HEK293T (cell line): ENCODE data around the gene FSD1.
A peak's percentile ranks its signal among the peaks of the same experiment; 100 is the strongest.
"Not testable (repeated sequence)": the region's sequence is repeated elsewhere in the genome, so short reads cannot be mapped to it uniquely, and the experiment has no call there.

Source experiments
- CTCF ChIA-PET: fragments of 350-600 bp; formaldehyde crosslinking; extraction: SDS; loops from one replicate; lab custom pipeline; 2021; ENCODE audit warnings: antibody characterized with exemption, inconsistent platforms; lab: Yijun Ruan, JAX
- POLR2A ChIA-PET: fragments of 350-600 bp; formaldehyde crosslinking; extraction: SDS; loops from one replicate; lab custom pipeline; 2020; ENCODE audit warnings: antibody characterized with exemption, inconsistent platforms; lab: Yijun Ruan, JAX
- DNase-seq: peaks from one replicate; pipeline ENCODE4 v3.0.0; 2012; ENCODE audit warnings: mixed read lengths; ENCODE audit errors: extremely low spot score
- ARNT ChIP-seq: fragments of 450-650 bp; IDR thresholded peaks from 2 replicates; pipeline ENCODE4 v1.6.1; 2017; ENCODE audit warnings: mild to moderate bottlenecking
- BHLHE40 ChIP-seq: fragments of 450-650 bp; IDR thresholded peaks from 2 replicates; pipeline ENCODE4 v1.6.1; 2016; ENCODE audit warnings: mild to moderate bottlenecking, moderate library complexity, borderline replicate concordance
- CTBP1 ChIP-seq: fragments of 450-650 bp; IDR thresholded peaks from 2 replicates; pipeline ENCODE4 v1.6.1; 2016; ENCODE audit warnings: borderline replicate concordance
- ELF4 ChIP-seq: fragments of 450-650 bp; IDR thresholded peaks from 2 replicates; pipeline ENCODE4 v1.6.1; 2017; ENCODE audit warnings: antibody characterized with exemption
- FOXA1 ChIP-seq: fragments of 450-650 bp; IDR thresholded peaks from 2 replicates; pipeline ENCODE4 v1.6.1; 2016; ENCODE audit warnings: mild to moderate bottlenecking
- FOXK2 ChIP-seq: fragments of 450-650 bp; IDR thresholded peaks from 2 replicates; pipeline ENCODE4 v1.6.1; 2016; ENCODE audit warnings: mild to moderate bottlenecking
- FOXM1 ChIP-seq: fragments of 450-650 bp; IDR thresholded peaks from 2 replicates; pipeline ENCODE4 v1.6.1; 2017; ENCODE audit warnings: mild to moderate bottlenecking, borderline replicate concordance
- HDGF ChIP-seq: fragments of 450-650 bp; IDR thresholded peaks from 2 replicates; pipeline ENCODE4 v1.6.1; 2017; ENCODE audit warnings: antibody characterized with exemption, borderline replicate concordance
- L3MBTL2 ChIP-seq: fragments of 450-650 bp; conservative IDR thresholded peaks from 2 replicates; pipeline ENCODE4 v1.6.1; 2016; ENCODE audit warnings: mild to moderate bottlenecking
- LEF1 ChIP-seq: fragments of 450-650 bp; IDR thresholded peaks from 2 replicates; pipeline ENCODE4 v1.6.1; 2017; ENCODE audit warnings: mild to moderate bottlenecking, borderline replicate concordance
- NFRKB ChIP-seq: fragments of 450-650 bp; IDR thresholded peaks from 2 replicates; pipeline ENCODE4 v1.6.1; 2016; ENCODE audit warnings: mild to moderate bottlenecking, moderate library complexity
- SP1 ChIP-seq: fragments of 450-650 bp; IDR thresholded peaks from 2 replicates; pipeline ENCODE4 v1.6.1; 2017
- SUZ12 ChIP-seq: fragments of 450-650 bp; IDR thresholded peaks from 2 replicates; pipeline ENCODE4 v1.6.1; 2016; ENCODE audit warnings: mild to moderate bottlenecking
- TARDBP ChIP-seq: fragments of 450-650 bp; IDR thresholded peaks from 2 replicates; pipeline ENCODE4 v1.6.1; 2016
- ZNF384 ChIP-seq: fragments of 450-650 bp; IDR thresholded peaks from 2 replicates; pipeline ENCODE4 v1.6.1; 2016
- TF ChIP-seq, protein P1 (sequence below): fragments of 450-650 bp; IDR thresholded peaks from 2 replicates; pipeline ENCODE4 v1.6.1; 2016

Gene FSD1

DNA sequence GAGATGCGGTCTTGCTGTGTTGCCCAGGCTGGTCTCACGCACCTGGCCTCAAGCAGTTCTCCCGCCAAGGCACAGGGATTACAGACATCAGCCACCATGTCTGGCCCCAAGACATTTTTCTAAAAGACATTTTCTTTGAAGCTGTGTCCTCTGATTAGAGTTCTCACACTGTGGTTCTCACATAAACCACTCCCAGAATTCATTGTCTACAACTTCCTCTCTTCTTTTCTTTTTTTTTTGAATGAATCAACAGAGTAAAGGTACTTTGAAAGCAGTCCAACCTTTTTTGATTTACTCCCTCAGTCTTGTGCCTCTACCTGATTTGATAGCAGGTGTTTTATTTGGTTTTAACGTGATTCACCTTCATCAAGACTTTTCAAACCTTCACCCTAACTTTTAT lies 39.6 kb upstream of the FSD1 start:
- CTCF ChIA-PET: no interaction called here
- no peak for DNase-seq
- no peak for TF ChIP-seq FOXK2
- no peak for TF ChIP-seq L3MBTL2
- no peak for TF ChIP-seq NFRKB
- no peak for TF ChIP-seq SUZ12
- TF ChIP-seq ZNF384: no peak
- no peak for TF ChIP-seq ELF4
- TF ChIP-seq TARDBP: no peak
- POLR2A ChIA-PET: no interaction called here

GRCh38 chr19:4266253-4267000 lies 38.0 kb upstream of the FSD1 start:
- POLR2A ChIA-PET: interaction anchor here (0.7 to 3.7 kb wide), 5 partner anchors 11 to 177 kb away, joined by 3 to 23 read pairs (median 6); partner anchors contain the start of gene MPND
- TF ChIP-seq ARNT: no peak
- no peak for TF ChIP-seq TARDBP
- CTCF ChIA-PET: interaction anchor here (0.6 to 2.2 kb wide), 24 partner anchors 10 to 494 kb away, joined by 3 to 32 read pairs (median 4); partner anchors contain the start of genes CHAF1A, MPND, SH3GL1 and YJU2
- no peak for DNase-seq

GRCh38 chr19:4267101-4267900 lies 37.1 kb upstream of the FSD1 start:
- POLR2A ChIA-PET: interaction anchor here (1.3 to 3.7 kb wide), 5 partner anchors 10 to 135 kb away, joined by 4 to 23 read pairs (median 6); partner anchors contain the start of genes CHAF1A and MPND

DNA sequence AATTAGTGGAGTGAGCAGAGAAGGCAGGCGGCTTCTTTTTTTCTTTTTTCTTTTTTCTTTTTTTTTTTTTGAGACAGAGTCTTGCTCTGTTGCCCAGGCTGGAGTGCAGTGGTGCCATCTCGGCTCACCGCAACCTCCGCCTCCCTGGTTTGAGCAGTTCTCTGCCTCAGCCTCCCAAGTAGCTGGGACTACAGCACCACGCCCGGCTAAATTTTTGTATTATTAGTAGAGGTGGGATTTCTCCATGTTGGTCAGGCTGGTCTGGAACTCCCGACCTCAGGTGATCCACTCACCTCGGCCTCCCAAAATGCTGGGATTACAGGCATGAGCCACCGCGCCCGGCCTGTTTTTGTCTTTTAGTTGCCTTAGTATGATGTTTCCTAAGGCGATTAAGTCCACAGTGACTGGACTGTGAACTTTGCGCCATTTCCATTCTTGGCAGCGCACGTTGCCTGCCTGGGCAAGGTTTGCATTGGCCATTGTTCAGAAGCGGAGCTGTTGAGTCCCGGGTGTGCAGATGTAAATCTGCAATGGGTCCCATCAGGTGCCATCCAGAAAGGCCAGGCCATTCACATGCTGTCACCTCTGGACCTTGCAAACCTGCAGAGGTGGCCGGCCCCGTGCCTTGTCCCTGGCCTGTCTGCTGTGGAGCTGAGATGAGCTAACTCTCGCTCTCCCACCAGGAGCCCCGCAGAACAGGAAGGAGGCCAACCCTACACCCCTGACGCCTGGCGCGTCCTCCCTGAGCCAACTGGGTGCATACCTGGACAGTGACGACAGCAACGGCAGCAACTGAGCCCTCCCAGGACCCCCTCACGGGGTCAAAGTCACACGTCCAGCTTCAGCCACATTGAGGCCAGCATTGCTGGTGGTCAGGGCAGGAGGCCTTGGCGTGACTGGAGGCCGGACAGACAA lies 36.2 kb upstream of the FSD1 start:
- POLR2A ChIA-PET: interaction anchor here (1.3 to 3.7 kb wide), 4 partner anchors 9 to 134 kb away, joined by 4 to 23 read pairs (median 6); partner anchors contain the start of genes CHAF1A and MPND
- TF ChIP-seq TARDBP: no peak
- TF ChIP-seq L3MBTL2: no peak
- TF ChIP-seq ZNF384: no peak
- no peak for TF ChIP-seq FOXK2
- TF ChIP-seq NFRKB: no peak
- TF ChIP-seq SP1: no peak
- TF ChIP-seq BHLHE40: no peak
- no peak for TF ChIP-seq ARNT
- no peak for TF ChIP-seq ELF4
- DNase-seq: no peak
- CTCF ChIA-PET: interaction anchor here (0.6 to 2.2 kb wide), 16 partner anchors 10 to 1427 kb away, joined by 3 to 18 read pairs (median 4); partner anchors contain the start of genes MPND and ZNF555

More at GRCh38 chr19:4267101-4267900, 37.1 kb upstream of the FSD1 start:
- TF ChIP-seq FOXM1: peak; percentile 63; the same call in 1 of the 2 replicates
- no peak for TF ChIP-seq SP1
- DNase-seq: peak; percentile 80
- CTCF ChIA-PET: interaction anchor here (0.5 to 2.2 kb wide), 36 partner anchors 9 to 526 kb away, joined by 3 to 32 read pairs (median 4); partner anchors contain the start of genes CHAF1A, MPND, SH3GL1 and SHD

DNA sequence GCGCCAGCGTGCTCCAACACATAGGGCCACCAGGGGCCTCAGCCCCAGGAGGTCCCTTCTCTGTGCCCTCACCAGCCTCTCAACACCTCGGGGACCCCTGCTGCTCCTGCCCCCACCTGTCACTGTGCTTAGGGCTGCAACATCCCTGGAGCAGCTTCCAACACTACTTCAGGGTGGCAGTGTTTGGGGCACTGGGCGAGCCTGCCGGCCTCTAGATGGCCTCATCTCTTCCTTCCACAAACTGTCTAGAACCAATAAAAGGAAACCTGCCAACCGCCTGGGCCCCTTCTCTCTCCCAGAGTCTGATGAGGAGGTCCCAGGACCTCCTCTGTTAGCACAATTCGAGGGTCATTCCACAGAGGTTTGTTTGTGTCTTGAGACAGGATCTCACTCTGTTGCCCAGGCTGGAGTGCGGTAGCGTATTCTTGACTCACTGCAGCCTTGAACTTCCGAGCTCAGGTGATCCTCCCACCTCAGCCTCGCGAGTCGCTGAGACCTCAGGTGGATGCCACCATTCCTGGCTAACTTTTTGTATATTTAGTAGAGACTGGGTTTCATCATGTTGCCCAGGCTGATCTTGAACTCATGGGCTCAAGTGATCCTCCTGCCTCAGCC lies 35.5 kb upstream of the FSD1 start:
- ChIA-PET POLR2A (interaction anchor here (1.3 to 3.7 kb wide), 2 partner anchors 74 to 133 kb away, joined by 5 to 23 read pairs; partner anchors contain the start of genes CHAF1A and MPND), CTCF (interaction anchor here (1.0 to 2.2 kb wide), 3 partner anchors 9 to 84 kb away, joined by 3 to 18 read pairs (median 4); partner anchors contain the start of gene MPND)
- no peak for TF ChIP-seq HDGF
- TF ChIP-seq FOXK2: no peak
- no peak for TF ChIP-seq ARNT
- no peak for TF ChIP-seq CTBP1
- TF ChIP-seq BHLHE40: no peak
- no peak for TF ChIP-seq TARDBP
- no peak for TF ChIP-seq FOXA1
- TF ChIP-seq ZNF384: no peak
- no peak for TF ChIP-seq L3MBTL2
- no peak for TF ChIP-seq SP1
- no peak for TF ChIP-seq NFRKB
- no peak for TF ChIP-seq FOXM1
- TF ChIP-seq, protein P1, sequence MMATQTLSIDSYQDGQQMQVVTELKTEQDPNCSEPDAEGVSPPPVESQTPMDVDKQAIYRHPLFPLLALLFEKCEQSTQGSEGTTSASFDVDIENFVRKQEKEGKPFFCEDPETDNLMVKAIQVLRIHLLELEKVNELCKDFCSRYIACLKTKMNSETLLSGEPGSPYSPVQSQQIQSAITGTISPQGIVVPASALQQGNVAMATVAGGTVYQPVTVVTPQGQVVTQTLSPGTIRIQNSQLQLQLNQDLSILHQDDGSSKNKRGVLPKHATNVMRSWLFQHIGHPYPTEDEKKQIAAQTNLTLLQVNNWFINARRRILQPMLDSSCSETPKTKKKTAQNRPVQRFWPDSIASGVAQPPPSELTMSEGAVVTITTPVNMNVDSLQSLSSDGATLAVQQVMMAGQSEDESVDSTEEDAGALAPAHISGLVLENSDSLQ: no peak
- no peak for TF ChIP-seq ELF4
- no peak for TF ChIP-seq LEF1
- TF ChIP-seq SUZ12: no peak

GRCh38 chr19:4272894-4273293 lies 31.5 kb upstream of the FSD1 start:
- CTCF ChIA-PET: no interaction called here

More for the DNA sequence above, 35.5 kb upstream of the FSD1 start:
- no peak for DNase-seq

GRCh38 chr19:4274321-4274686 lies 30.1 kb upstream of the FSD1 start:
- POLR2A ChIA-PET: interaction anchor here (1.4 kb wide), 1 partner anchor 27 kb away, joined by 3 read pairs; the partner anchor contains the start of gene YJU2
- DNase-seq, CTCF ChIA-PET: not testable (repeated sequence)

More at GRCh38 chr19:4272894-4273293, 31.5 kb upstream of the FSD1 start:
- no peak for TF ChIP-seq HDGF
- no peak for TF ChIP-seq SP1
- POLR2A ChIA-PET: interaction anchor here (1.3 to 1.4 kb wide), 2 partner anchors 26 to 70 kb away, joined by 3 to 4 read pairs; partner anchors contain the start of genes MPND and YJU2
- no peak for DNase-seq
